ENCODE data around the gene FBXO9.

Gene FBXO9

DNA sequence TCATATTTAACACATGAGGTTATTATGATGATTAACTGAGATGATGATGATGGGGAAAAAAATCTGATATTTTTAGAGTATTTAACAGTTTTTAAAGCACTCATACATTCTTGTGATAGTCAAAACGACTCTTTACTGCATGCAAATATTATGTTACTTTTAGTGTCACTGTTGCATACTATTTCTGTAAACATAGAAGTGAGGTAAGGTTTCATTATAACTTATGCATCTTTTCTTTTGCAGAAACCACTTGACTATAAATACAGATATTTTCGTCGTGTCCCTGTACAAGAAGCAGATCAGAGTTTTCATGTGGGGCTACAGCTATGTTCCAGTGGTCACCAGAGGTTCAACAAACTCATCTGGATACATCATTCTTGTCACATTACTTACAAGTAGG is 30.1 kb downstream of the FBXO9 start:
- DNase-seq (ENCODE audit: low spot score) = no peak

DNA sequence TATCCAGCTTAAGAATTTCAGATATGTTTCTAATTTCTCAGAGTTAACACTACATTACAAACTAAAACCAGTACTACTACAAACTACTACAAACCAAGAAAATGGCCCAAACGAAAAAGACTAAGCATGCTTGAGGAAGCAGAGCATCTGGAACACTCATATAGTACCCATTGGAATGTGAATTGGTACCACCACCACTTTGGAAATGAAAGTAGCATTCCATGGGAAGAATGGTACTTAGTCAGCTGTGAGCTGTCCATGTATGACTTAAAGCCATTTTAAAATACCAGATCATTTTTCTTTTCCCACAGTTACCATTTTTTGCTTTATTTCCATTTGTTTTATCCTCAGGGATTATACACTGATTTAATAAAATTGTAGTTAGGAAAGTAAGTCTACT is 30.5 kb downstream of the FBXO9 start:
- no peak for DNase-seq (ENCODE audit: low spot score)

DNA sequence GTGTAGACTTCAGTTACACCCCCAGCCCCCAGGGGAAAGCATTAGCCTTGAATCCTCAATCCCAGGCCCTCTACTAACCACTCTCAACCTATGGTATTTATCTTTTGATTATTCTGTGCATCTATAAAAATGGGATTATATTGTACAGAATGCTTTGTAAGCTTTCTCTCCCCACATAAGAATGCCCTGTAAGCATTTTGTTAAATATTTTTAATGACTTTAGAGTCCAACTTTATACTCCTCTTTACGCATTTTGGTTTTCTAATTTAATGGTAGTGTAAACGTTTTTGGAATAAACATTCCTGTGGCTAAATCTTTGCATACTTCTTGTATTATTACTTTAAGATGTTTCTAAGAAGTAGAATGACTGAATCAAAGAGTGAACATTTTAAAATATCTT is 35.4 kb downstream of the FBXO9 start:
- DNase-seq (ENCODE audit: low spot score) = no peak

DNA sequence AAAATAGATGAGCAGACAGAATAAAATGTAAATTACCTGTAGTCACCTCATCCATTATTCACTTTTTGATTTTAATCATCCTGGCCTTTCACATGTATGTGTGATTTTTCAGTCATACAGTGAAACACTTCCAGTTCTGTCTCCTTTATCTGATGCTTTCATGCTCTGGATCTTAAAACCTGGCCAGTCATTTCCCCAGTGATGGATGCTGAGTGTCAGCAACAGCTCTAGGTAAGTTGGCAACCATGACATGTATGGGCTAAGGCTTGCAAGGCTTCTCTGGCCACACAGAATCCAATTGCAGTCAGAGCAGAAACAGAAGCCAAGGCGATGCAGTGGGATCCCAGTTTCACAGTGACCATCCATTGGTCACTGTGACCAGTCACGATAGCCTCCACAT is 35.8 kb downstream of the FBXO9 start:
- DNase-seq (ENCODE audit: low spot score) = no peak

DNA sequence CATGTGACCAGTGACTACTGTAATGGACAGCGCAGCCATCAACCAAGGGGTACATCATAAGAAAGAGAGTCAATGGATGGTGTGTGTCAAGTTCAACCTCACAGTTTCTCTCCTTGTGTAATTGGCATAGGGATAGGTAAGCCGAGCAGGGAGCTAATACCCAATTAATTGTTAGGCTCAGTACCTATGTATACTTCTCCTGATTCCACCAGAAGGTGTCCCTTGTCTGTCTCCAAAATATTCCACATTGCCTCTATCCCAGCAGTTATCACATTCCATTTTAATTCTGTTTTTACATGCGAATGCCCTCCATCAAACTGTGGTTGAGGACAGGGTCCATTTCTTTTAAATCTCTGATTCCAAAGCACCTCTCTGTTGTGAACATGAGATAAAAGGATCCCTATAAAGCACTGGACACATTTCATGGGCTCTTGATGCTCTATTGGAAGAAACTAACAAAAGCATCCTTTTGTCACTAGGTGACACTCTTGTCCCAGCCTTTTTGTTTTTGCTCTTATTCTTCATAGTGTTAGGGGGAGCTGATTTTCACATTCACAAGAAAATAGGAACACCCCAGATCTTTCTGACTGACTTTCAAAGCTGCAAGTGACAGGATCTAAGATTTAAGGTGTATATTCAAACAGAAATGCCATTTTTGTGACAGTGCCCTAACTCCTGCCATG is 38.9 kb downstream of the FBXO9 start:
- no peak for DNase-seq (ENCODE audit: low spot score)

DNA sequence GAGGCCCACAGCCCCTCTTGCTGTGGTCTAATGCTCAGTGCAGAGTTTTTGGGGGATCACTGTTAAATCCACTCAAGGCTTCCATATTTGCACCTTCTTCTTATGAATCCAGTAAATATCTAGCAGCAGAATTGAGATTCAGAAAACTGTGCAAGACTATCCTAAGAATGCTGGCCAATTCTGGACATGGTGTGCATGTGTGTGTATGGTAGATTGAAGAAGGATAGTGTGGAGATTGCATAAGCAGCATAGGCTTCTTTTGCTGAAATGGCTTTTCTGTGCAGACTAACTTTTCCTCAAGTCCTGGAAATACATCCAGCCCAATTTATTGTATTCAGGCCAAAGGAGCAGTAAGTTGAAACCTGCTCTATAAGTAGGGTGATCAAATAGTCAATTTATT is 39.7 kb downstream of the FBXO9 start:
- no peak for DNase-seq (ENCODE audit: low spot score)

- no peak for DNase-seq (ENCODE audit: low spot score)
These were observed 41.9 kb downstream of the FBXO9 start for GRCh38 chr6:53107091-53107490.

- no peak for DNase-seq (ENCODE audit: low spot score)
These were observed 44.4 kb downstream of the FBXO9 start for GRCh38 chr6:53109612-53110011.

DNA sequence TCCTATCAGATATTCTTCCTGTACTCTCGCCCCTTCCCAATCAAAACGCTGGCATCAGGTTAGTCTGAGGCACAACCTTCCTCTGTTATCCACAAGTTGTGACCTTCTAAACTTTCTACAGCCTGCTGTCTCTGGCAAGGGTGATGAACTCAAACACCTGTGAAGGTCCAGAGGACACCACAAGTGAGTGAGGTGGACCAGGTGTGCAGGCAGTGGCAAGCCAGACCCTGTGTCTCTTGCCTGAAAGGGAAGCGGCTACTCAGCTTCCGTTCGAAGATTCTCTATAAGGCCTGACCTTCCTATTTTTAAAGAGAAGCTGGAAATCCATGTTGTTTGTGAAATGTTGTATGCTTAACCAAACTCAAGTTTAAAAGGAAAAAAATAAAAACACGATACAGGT is 46.7 kb downstream of the FBXO9 start:
- DNase-seq (ENCODE audit: low spot score) = no peak

DNA sequence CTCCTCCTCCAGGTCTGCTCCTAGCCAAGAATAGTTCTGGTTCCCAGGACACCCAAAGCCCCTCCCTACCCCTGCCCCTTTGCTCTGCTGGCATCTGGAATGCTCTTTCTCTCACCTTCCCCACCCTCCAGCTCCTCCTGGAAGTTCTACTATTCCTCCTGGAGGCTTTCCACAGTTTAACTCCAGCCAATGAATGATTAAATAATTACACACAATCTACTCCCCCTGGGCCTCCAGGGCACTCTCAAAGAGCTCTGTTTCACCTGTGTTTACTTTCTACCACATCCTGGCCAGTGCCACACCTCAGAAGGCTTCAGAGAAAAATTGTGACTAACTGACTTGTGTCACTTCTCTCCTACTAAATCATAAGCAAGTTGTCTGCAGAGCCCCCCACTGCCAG is 47.2 kb downstream of the FBXO9 start:
- DNase-seq (ENCODE audit: low spot score) = no peak

GRCh38 chr6:53112871-53113270 is 47.7 kb downstream of the FBXO9 start:
- no peak for DNase-seq (ENCODE audit: low spot score)

DNA sequence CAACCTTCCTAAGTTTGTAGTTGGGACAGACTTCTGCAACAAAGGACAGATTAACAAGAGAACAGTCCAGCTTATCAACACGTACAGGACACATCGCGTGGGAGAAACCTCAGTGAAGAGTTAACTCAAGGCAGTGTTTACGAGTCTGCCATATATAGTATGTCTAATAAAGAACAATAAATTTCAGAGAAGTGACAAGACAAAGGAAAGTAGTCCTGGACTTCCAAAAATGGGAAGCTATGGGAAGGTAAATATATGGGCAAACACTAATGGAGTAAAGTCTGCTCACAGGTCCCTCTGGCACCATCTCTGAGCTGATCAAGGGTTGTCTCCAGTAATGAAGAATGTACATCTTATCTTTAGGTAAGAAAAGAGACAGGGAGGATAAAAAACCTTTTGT is 48.5 kb downstream of the FBXO9 start:
- DNase-seq (ENCODE audit: low spot score) = no peak

DNA sequence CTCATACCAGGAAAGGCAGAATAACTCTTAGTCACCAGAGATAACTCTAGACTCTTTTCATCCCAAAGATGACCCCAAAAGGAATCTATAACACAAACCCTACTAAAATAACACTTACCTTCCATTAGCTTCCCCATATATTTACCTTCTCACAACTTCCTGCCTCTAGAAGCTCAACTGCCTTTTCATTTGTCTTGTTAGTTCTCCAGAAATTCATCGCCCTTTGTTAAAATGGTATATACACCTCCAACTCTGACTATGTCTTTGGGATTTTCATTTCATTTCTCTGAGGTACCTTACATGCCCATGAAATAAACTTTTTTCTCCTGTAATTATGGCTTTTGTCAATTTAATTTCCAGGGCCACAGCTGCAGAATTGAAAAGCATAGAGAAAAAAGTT is 49.9 kb downstream of the FBXO9 start:
- no peak for DNase-seq (ENCODE audit: low spot score)

- DNase-seq (ENCODE audit: low spot score) = no peak
These were observed 50.5 kb downstream of the FBXO9 start for GRCh38 chr6:53115741-53116140.

DNA sequence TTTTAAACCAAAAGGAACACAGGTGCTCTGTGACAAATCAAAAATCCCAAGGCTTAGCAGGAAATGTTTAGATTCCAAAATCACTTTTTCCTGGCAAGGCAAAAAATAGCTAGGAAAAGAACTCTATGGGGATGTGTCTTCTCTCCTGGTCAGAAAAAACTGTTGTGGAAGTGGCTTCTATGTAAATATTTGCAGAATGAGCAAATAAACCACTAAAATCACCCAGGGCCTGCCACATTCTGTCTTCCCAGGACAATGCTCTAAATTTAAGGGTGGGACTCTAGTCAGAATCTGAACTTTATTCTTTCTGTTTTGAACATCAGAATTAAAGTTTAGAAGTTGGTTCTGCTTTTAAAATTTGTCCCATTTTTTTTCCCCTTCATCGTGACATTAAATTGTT is 54.1 kb downstream of the FBXO9 start:
- DNase-seq (ENCODE audit: low spot score) = no peak

GRCh38 chr6:53119772-53120409 is 54.7 kb downstream of the FBXO9 start:
- no peak for DNase-seq (ENCODE audit: low spot score)

GRCh38 chr6:53124131-53124800 is 59.1 kb downstream of the FBXO9 start:
- no peak for DNase-seq (ENCODE audit: low spot score)

DNA sequence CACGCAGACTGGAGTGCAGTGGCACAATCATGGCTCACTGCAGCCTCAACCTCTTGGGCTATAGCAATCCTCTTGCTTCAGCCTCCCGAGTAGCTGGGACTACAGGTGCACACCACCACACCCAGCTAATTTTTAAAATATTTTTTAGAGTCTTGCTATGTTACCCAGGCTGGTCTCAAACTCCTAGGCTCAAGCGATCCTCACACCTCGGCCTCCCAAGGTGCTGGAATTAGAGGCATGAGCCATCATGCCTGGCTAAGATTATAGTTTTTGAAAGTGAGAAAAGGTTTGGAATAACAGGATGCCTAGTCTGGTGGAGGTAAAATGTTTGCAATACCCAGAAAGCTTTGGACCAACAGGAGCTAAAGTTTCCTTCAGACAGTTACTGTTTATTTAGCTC is 60.1 kb downstream of the FBXO9 start:
- no peak for DNase-seq (ENCODE audit: low spot score)

DNA sequence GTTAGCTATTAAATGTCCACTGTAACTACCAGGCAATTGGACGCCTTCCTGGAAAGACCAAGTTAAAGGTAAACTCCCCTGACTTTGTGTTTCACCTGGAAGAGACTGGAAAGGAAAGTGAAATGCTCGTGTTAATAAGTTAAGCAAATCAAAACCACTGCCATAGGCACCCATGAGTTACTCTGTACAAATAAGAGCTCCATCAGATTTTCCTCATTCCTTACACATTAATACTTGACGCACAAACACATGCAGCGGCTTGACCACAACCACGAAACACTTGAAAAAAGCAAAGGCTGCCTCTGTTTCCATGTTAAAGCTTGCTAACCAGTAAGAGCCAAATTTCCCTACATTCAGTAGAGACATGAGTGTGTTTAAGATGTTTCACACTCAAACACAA is 63.6 kb downstream of the FBXO9 start:
- DNase-seq (ENCODE audit: low spot score) = no peak

DNA sequence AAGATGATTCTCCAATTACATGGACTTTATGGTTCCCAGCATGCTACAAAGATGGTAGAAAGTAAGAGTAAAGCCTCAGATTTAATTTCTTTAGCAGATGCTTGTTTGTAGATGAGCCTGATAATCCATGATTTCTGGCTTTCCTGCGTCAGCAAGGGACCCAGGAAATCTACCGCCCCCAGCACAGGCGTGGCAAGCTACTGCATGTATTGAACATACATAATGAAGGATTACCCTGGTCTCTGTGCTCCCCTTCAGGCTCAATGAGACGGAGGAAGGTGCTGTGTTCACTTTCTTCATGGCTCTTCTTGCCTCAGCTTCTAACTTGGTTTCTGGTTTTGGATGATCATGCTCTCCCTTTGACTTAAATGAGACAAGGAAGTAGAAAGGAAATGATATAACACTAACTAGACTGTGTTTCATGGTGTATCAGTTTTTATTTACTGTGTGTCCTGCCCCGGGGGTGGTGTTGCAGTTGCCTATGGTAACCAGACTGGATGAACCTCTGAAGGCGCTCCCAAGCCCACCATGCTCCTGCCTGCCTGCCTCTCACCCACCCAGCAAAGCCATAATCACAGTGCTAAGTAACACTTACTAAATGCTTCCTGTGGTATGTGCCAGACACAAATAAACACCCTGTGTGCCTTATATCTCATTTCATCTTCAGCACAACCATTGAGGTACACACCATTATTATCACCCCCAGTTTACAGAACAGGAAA is 65.5 kb downstream of the FBXO9 start:
- DNase-seq (ENCODE audit: low spot score) = no peak

- no peak for DNase-seq (ENCODE audit: low spot score)
These were observed 68.8 kb downstream of the FBXO9 start for GRCh38 chr6:53133961-53134360.

GRCh38 chr6:53134601-53135235 is 69.5 kb downstream of the FBXO9 start:
- DNase-seq (ENCODE audit: low spot score) = no peak
